ENCODE results near the gene ZFP36L1. TPM values are rescaled to one million over a fixed set of nuclear protein-coding genes. Genes with fewer than 3 reads are reported as not detected.

ZFP36L1 gene
- polyA plus RNA-seq, 3 donors = 258 to 305 (median 271) TPM

Other genes starting within 250 kb of the ZFP36L1 start
- 10 to 100 TPM; 70.8 to 79.7 (median 71.4) TPM for gene ACTN1, start 186.2 kb upstream of the ZFP36L1 start, polyA plus RNA-seq (ENCODE audit: insufficient read length in 3 of 3)